Lower leg skin (tissue), 3 donors: ENCODE results near the gene MYG1.

Experiments
- POLR2A ChIP-seq, 2 donors: fragments of 450-650 bp; IDR thresholded peaks; one replicate each; pipeline ENCODE4 v1.6.1; 2016 to 2017; ENCODE audit warnings: antibody characterized with exemption in 2 of 2, mild to moderate bottlenecking in 1 of 2, moderate library complexity in 1 of 2
- TF ChIP-seq, protein P1 (sequence below), 3 donors: fragments of 450-650 bp; IDR thresholded peaks; one replicate each; pipeline ENCODE4 v1.5.1; 2016; ENCODE audit warnings: antibody characterized with exemption in 3 of 3, mild to moderate bottlenecking in 3 of 3, moderate library complexity in 2 of 3

DNA sequence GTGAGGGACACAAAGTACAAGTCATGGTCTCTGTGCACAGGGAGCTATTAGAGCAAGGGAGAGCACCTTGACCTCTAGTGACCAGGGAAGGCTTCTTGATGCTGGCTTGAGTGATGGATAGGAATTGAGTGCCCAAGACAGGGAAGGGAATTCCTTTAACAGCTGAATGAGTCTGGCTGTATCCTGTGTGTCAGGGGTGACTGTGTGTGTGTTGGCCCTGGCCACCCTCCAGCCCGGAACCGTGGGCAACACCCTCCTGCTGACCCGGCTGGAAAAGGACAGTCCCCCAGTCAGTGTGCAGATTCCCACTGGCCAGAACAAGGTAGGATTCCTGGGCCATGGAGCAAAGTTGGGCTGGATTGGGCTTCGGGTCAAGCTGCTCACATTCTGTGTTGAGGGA lies 9.6 kb upstream of the MYG1 start:
- no peak for TF ChIP-seq POLR2A (IDR thresholded peaks at IDR 0.05)
- TF ChIP-seq, protein P1, sequence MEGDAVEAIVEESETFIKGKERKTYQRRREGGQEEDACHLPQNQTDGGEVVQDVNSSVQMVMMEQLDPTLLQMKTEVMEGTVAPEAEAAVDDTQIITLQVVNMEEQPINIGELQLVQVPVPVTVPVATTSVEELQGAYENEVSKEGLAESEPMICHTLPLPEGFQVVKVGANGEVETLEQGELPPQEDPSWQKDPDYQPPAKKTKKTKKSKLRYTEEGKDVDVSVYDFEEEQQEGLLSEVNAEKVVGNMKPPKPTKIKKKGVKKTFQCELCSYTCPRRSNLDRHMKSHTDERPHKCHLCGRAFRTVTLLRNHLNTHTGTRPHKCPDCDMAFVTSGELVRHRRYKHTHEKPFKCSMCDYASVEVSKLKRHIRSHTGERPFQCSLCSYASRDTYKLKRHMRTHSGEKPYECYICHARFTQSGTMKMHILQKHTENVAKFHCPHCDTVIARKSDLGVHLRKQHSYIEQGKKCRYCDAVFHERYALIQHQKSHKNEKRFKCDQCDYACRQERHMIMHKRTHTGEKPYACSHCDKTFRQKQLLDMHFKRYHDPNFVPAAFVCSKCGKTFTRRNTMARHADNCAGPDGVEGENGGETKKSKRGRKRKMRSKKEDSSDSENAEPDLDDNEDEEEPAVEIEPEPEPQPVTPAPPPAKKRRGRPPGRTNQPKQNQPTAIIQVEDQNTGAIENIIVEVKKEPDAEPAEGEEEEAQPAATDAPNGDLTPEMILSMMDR (IDR thresholded peaks at IDR 0.05): no peak
